ENCODE data around the gene ACOXL.
A peak's percentile ranks its signal among the peaks of the same experiment; 100 is the strongest.

Gene ACOXL

DNA sequence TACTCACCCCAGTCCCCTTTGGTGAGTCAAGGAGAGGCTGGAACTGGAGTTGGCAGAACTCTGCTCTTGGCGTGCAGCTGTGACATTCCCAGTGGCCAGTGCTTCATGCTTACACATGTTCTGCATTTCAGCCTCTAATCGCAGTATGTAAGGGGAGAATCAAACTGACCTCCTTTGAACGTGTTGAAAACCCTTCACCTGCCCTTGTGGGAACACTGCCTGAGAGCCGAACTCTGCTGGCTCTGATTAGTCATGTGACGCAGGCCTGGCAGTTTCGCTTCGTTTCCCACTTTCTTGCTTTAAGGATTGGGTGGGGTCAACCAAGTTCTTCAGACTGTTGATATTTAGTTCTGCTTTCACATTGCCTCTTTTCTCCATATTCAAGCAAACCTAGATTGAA is 214.5 kb downstream of the ACOXL start:
- Histone ChIP-seq H3K27ac (ENCODE audit: extremely low read depth, low read depth, low read length) (no peak overlapping the region), H3K9me3 (ENCODE audit: control insufficient read depth, insufficient read depth, low read depth, low read length) (no peaks in the 10 kb centered on the region), H3K4me3 (ENCODE audit: low read depth, low read length) (no peak overlapping the region), H3K4me1 (ENCODE audit: control insufficient read depth, insufficient read depth, low read length) (peaks cover 16% of the 10 kb centered on the region), H3K36me3 (ENCODE audit: control insufficient read depth in 2 of 2, insufficient read depth in 1 of 2, low read length in 2 of 2) (no peaks in the 10 kb centered on the region)
- TF ChIP-seq GFI1B (tag by site-specific recombination; IDR thresholded peaks at IDR 0.05) (no peak), ZNF391 (tag by site-specific recombination; IDR thresholded peaks at IDR 0.05; ENCODE audit: borderline replicate concordance, low read depth) (no peak), ZNF776 (tag by site-specific recombination; IDR thresholded peaks at IDR 0.05; ENCODE audit: borderline replicate concordance) (no peak), ZNF174 (tag by site-specific recombination; IDR thresholded peaks at IDR 0.05) (no peak), ZNF132 (tag by site-specific recombination; IDR thresholded peaks at IDR 0.05; ENCODE audit: borderline replicate concordance) (no peak), ZNF76 (tag by site-specific recombination; IDR thresholded peaks at IDR 0.05; ENCODE audit: borderline replicate concordance, low read depth) (no peak), GLIS1 (tag by site-specific recombination; IDR thresholded peaks at IDR 0.05) (no peak), SCRT2 (tag by site-specific recombination; IDR thresholded peaks at IDR 0.05) (no peak), ZNF707 (tag by site-specific recombination; IDR thresholded peaks at IDR 0.05) (no peak), ZNF24 (tag by site-specific recombination; IDR thresholded peaks at IDR 0.05) (no peak)
- TF ChIP-seq, protein P1, sequence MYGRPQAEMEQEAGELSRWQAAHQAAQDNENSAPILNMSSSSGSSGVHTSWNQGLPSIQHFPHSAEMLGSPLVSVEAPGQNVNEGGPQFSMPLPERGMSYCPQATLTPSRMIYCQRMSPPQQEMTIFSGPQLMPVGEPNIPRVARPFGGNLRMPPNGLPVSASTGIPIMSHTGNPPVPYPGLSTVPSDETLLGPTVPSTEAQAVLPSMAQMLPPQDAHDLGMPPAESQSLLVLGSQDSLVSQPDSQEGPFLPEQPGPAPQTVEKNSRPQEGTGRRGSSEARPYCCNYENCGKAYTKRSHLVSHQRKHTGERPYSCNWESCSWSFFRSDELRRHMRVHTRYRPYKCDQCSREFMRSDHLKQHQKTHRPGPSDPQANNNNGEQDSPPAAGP (tag by site-specific recombination; IDR thresholded peaks at IDR 0.05): no peak
- TF ChIP-seq, protein P2, sequence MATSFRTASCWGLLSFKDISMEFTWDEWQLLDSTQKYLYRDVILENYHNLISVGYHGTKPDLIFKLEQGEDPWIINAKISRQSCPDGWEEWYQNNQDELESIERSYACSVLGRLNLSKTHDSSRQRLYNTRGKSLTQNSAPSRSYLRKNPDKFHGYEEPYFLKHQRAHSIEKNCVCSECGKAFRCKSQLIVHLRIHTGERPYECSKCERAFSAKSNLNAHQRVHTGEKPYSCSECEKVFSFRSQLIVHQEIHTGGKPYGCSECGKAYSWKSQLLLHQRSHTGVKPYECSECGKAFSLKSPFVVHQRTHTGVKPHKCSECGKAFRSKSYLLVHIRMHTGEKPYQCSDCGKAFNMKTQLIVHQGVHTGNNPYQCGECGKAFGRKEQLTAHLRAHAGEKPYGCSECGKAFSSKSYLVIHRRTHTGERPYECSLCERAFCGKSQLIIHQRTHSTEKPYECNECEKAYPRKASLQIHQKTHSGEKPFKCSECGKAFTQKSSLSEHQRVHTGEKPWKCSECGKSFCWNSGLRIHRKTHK (tag by site-specific recombination; IDR thresholded peaks at IDR 0.05): no peak
- TF ChIP-seq, protein P3, sequence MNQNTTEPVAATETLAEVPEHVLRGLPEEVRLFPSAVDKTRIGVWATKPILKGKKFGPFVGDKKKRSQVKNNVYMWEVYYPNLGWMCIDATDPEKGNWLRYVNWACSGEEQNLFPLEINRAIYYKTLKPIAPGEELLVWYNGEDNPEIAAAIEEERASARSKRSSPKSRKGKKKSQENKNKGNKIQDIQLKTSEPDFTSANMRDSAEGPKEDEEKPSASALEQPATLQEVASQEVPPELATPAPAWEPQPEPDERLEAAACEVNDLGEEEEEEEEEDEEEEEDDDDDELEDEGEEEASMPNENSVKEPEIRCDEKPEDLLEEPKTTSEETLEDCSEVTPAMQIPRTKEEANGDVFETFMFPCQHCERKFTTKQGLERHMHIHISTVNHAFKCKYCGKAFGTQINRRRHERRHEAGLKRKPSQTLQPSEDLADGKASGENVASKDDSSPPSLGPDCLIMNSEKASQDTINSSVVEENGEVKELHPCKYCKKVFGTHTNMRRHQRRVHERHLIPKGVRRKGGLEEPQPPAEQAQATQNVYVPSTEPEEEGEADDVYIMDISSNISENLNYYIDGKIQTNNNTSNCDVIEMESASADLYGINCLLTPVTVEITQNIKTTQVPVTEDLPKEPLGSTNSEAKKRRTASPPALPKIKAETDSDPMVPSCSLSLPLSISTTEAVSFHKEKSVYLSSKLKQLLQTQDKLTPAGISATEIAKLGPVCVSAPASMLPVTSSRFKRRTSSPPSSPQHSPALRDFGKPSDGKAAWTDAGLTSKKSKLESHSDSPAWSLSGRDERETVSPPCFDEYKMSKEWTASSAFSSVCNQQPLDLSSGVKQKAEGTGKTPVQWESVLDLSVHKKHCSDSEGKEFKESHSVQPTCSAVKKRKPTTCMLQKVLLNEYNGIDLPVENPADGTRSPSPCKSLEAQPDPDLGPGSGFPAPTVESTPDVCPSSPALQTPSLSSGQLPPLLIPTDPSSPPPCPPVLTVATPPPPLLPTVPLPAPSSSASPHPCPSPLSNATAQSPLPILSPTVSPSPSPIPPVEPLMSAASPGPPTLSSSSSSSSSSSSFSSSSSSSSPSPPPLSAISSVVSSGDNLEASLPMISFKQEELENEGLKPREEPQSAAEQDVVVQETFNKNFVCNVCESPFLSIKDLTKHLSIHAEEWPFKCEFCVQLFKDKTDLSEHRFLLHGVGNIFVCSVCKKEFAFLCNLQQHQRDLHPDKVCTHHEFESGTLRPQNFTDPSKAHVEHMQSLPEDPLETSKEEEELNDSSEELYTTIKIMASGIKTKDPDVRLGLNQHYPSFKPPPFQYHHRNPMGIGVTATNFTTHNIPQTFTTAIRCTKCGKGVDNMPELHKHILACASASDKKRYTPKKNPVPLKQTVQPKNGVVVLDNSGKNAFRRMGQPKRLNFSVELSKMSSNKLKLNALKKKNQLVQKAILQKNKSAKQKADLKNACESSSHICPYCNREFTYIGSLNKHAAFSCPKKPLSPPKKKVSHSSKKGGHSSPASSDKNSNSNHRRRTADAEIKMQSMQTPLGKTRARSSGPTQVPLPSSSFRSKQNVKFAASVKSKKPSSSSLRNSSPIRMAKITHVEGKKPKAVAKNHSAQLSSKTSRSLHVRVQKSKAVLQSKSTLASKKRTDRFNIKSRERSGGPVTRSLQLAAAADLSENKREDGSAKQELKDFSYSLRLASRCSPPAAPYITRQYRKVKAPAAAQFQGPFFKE (tag by site-specific recombination; IDR thresholded peaks at IDR 0.05; ENCODE audit: borderline replicate concordance): no peak
- POLR2A ChIA-PET: no interaction called here
- CTCF ChIA-PET: interaction anchor here (0.6 kb wide), 1 partner anchor 797 kb away, joined by 3 read pairs; no protein-coding TSS in a partner anchor

DNA sequence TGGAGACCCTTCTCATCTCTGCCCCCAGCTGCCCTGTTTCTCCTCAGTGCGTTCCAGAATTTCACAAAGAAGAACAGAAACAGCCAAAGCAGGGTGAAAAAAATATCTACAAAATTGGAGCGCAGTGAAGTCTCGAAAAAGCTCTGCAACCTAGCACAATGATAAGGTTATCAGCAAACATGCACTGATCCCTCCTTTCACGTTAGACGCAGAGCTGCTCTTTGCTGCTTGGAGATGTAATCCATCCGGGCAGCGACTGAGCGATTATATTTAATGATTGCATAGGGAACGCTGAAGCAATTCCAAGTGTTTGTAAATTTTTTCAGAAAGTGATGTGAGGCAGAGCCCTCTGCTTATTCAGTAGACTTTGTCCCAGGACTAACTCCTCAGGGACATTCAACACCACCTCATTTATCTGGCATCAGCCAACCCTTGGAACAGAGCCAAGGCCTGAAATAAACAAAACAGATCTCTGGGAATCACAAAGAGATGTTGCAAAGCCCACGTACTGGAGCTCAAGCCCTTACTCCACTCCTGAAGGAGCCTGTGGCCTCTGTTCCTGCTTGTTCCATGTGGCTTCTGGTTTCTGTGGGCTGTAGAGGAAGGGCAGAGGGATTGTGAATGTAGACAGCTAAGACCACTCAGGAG is 215.8 kb downstream of the ACOXL start:
- H3K9me3 ChIP-seq (ENCODE audit: control insufficient read depth, insufficient read depth, low read depth, low read length): no peaks in the 10 kb centered on the region
- H3K4me1 ChIP-seq (ENCODE audit: control insufficient read depth, insufficient read depth, low read length): peaks cover 16% of the 10 kb centered on the region
- H3K36me3 ChIP-seq (ENCODE audit: control insufficient read depth in 2 of 2, insufficient read depth in 1 of 2, low read length in 2 of 2): no peaks in the 10 kb centered on the region
- CTCF ChIA-PET: no interaction called here
- no peak overlapping the region for H3K4me3 ChIP-seq (ENCODE audit: low read depth, low read length)
- peak overlapping the region; percentile 48; the same call in 1 of the 2 replicates for H3K27ac ChIP-seq (ENCODE audit: extremely low read depth, low read depth, low read length)
- POLR2A ChIA-PET: interaction anchor here (1.1 kb wide), 1 partner anchor 172 kb away, joined by 3 read pairs; the partner anchor contains the start of gene BCL2L11
- TF ChIP-seq SCRT2 (tag by site-specific recombination; IDR thresholded peaks at IDR 0.05): peak; percentile 33; the same call in 1 of the 2 replicates
- TF ChIP-seq ZNF558 (tag by site-specific recombination; IDR thresholded peaks at IDR 0.05): no peak
- no peak for TF ChIP-seq ZNF777 (tag by site-specific recombination; IDR thresholded peaks at IDR 0.05; ENCODE audit: borderline replicate concordance)
- no peak for TF ChIP-seq ZNF830 (tag by site-specific recombination; IDR thresholded peaks at IDR 0.05; ENCODE audit: low read depth)
- no peak for TF ChIP-seq SCRT1 (tag by site-specific recombination; IDR thresholded peaks at IDR 0.05; ENCODE audit: borderline replicate concordance)
- no peak for TF ChIP-seq ZNF175 (tag by site-specific recombination; IDR thresholded peaks at IDR 0.05)
- no peak for TF ChIP-seq ZNF791 (tag by site-specific recombination; IDR thresholded peaks at IDR 0.05)
- no peak for TF ChIP-seq ZNF292 (tag by site-specific recombination; IDR thresholded peaks at IDR 0.05; ENCODE audit: borderline replicate concordance, low read depth)
- TF ChIP-seq OVOL3 (tag by site-specific recombination; IDR thresholded peaks at IDR 0.05): no peak
- TF ChIP-seq, protein P4, sequence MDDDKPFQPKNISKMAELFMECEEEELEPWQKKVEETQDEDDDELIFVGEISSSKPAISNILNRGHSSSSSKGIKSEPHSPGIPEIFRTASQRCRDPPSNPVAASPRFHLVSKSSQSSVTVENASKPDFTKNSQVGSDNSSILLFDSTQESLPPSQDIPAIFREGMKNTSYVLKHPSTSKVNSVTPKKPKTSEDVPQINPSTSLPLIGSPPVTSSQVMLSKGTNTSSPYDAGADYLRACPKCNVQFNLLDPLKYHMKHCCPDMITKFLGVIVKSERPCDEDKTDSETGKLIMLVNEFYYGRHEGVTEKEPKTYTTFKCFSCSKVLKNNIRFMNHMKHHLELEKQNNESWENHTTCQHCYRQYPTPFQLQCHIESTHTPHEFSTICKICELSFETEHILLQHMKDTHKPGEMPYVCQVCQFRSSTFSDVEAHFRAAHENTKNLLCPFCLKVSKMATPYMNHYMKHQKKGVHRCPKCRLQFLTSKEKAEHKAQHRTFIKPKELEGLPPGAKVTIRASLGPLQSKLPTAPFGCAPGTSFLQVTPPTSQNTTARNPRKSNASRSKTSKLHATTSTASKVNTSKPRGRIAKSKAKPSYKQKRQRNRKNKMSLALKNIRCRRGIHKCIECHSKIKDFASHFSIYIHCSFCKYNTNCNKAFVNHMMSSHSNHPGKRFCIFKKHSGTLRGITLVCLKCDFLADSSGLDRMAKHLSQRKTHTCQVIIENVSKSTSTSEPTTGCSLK (tag by site-specific recombination; IDR thresholded peaks at IDR 0.05): no peak
- no peak for TF ChIP-seq ZNF48 (tag by site-specific recombination; IDR thresholded peaks at IDR 0.05)

All from HEK293 (cell line).